Esophagus muscularis mucosa (tissue), 3 donors: ENCODE measurements around the gene EEF1AKMT3.

Experiments
- CTCF ChIP-seq, 3 experiments: fragments of 200-600 bp in 2 of 3; fragments of 450-650 bp in 1 of 3; sonication (generic) in 2 of 3; IDR thresholded peaks; one replicate each; pipeline ENCODE4 v1.5.1; 2017 to 2019; ENCODE audit warnings: antibody characterized with exemption in 3 of 3, mild to moderate bottlenecking in 2 of 3, moderate library complexity in 1 of 3
- POLR2A ChIP-seq: fragments of 450-650 bp; IDR thresholded peaks from one replicate; pipeline ENCODE4 v1.6.1; 2017; ENCODE audit warnings: antibody characterized with exemption, moderate library complexity, mild to moderate bottlenecking, low read depth
- POLR2AphosphoS5 ChIP-seq, 2 donors: sonication (generic); formaldehyde crosslinking; IDR thresholded peaks; one replicate each; pipeline ENCODE4 v1.6.1; 2017; ENCODE audit warnings: antibody characterized with exemption in 2 of 2

- TF ChIP-seq POLR2A: no peak
- no peak for TF ChIP-seq CTCF (IDR thresholded peaks at IDR 0.05)
- TF ChIP-seq POLR2AphosphoS5 (IDR thresholded peaks at IDR 0.05): no peak
Measured at GRCh38 chr12:57826966-57827365, 54.6 kb downstream of the EEF1AKMT3 start.
